NT2/D1 (cell line): ENCODE measurements around the gene ARHGAP42.

Source experiments
- DNase-seq: peaks from one replicate; pipeline ENCODE4 v3.0.0-alpha.2; 2011; ENCODE audit warnings: low read depth, low spot score
- H3K27me3 ChIP-seq: 2 replicates; pipeline ENCODE4 v1.6.0; 2011; ENCODE audit warnings: mild to moderate bottlenecking; ENCODE audit not compliant: insufficient read length, insufficient read depth
- H3K36me3 ChIP-seq: 2 replicates; pipeline ENCODE4 v1.6.1; 2011; ENCODE audit warnings: mild to moderate bottlenecking, low read length, mixed read lengths; ENCODE audit not compliant: insufficient read depth, insufficient read length
- H3K4me1 ChIP-seq: 2 replicates; pipeline ENCODE4 v1.5.1; 2011; ENCODE audit not compliant: insufficient read depth, insufficient read length
- H3K4me3 ChIP-seq: 2 replicates; pipeline ENCODE4 v1.5.1; 2011; ENCODE audit warnings: low read depth; ENCODE audit not compliant: insufficient read length
- H3K9ac ChIP-seq: 2 replicates; pipeline ENCODE4 v1.6.0; 2011; ENCODE audit warnings: low read depth; ENCODE audit not compliant: insufficient read length
- H3K9me3 ChIP-seq: 2 replicates; pipeline ENCODE4 v1.5.1; 2011; ENCODE audit warnings: mild to moderate bottlenecking, low read length; ENCODE audit not compliant: insufficient read depth
- SUZ12 ChIP-seq: IDR thresholded peaks from 2 replicates; pipeline ENCODE4 v1.6.1; 2011; ENCODE audit not compliant: insufficient read length, insufficient read depth; ENCODE audit errors: extremely low read depth
- YY1 ChIP-seq: IDR thresholded peaks from 2 replicates; pipeline ENCODE4 v1.6.1; 2011; ENCODE audit not compliant: insufficient read length, insufficient read depth
- ZNF274 ChIP-seq: IDR thresholded peaks from 2 replicates; pipeline ENCODE4 v1.6.1; 2011; ENCODE audit warnings: mild to moderate bottlenecking, low read depth, low read length

Gene ARHGAP42

GRCh38 chr11:100812517-100812916 is 125.4 kb downstream of the ARHGAP42 start:
- no peaks in the 10 kb centered on the region for H3K27me3 ChIP-seq
- H3K4me3 ChIP-seq = no peak overlapping the region
- TF ChIP-seq YY1 (no peak), ZNF274 (no peak), SUZ12 (no peak)
- DNase-seq = no peak
- H3K36me3 ChIP-seq = no peaks in the 10 kb centered on the region
- H3K9ac ChIP-seq = no peak overlapping the region
- H3K9me3 ChIP-seq = no peaks in the 10 kb centered on the region
- no peaks in the 10 kb centered on the region for H3K4me1 ChIP-seq

- TF ChIP-seq ZNF274 = no peak
- TF ChIP-seq SUZ12 = no peak
- TF ChIP-seq YY1 = no peak
- no peak overlapping the region for H3K9ac ChIP-seq
- H3K4me3 ChIP-seq = no peak overlapping the region
- no peaks in the 10 kb centered on the region for H3K27me3 ChIP-seq
- DNase-seq = no peak
- H3K4me1 ChIP-seq = no peaks in the 10 kb centered on the region
- H3K36me3 ChIP-seq = no peaks in the 10 kb centered on the region
- H3K9me3 ChIP-seq = no peaks in the 10 kb centered on the region
Measured at GRCh38 chr11:100815787-100816330, 128.8 kb downstream of the ARHGAP42 start.

- Histone ChIP-seq H3K36me3 (no peaks in the 10 kb centered on the region), H3K4me1 (no peaks in the 10 kb centered on the region), H3K9ac (no peak overlapping the region), H3K4me3 (no peak overlapping the region), H3K9me3 (no peaks in the 10 kb centered on the region), H3K27me3 (no peaks in the 10 kb centered on the region)
- TF ChIP-seq SUZ12 (no peak), YY1 (no peak), ZNF274 (no peak)
- DNase-seq = no peak
Measured at GRCh38 chr11:100816823-100817222, 129.7 kb downstream of the ARHGAP42 start.

GRCh38 chr11:100817620-100818019 is 130.5 kb downstream of the ARHGAP42 start:
- H3K4me1 ChIP-seq = no peaks in the 10 kb centered on the region
- no peak overlapping the region for H3K9ac ChIP-seq
- no peak overlapping the region for H3K4me3 ChIP-seq
- no peak for DNase-seq
- H3K9me3 ChIP-seq = no peaks in the 10 kb centered on the region
- H3K27me3 ChIP-seq = no peaks in the 10 kb centered on the region
- no peaks in the 10 kb centered on the region for H3K36me3 ChIP-seq
- TF ChIP-seq YY1 = no peak
- no peak for TF ChIP-seq SUZ12
- no peak for TF ChIP-seq ZNF274

DNA sequence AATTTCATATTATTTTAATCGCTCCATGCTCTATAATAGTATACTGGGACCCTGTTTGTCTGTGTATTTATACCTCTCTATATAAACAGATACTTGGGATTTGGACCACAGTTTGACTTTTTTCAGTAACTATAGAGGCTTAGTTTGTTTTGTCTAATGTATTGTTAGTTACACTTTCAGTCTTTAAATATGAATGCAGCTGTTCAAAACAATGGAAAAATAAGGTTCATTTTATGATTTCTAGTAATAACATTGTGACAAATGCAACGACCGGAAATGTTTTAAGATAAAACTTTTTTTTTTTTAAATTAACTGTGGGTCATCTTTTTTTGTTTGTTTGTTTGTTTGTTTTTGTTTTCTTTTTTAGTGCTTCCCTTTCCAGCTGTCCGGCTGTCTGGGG is 133.5 kb downstream of the ARHGAP42 start:
- TF ChIP-seq ZNF274 (no peak), YY1 (no peak), SUZ12 (no peak)
- Histone ChIP-seq H3K36me3 (no peaks in the 10 kb centered on the region), H3K4me1 (no peaks in the 10 kb centered on the region), H3K9ac (no peak overlapping the region), H3K4me3 (no peak overlapping the region), H3K27me3 (no peaks in the 10 kb centered on the region), H3K9me3 (no peaks in the 10 kb centered on the region)
- no peak for DNase-seq

- H3K9me3 ChIP-seq = no peaks in the 10 kb centered on the region
- no peaks in the 10 kb centered on the region for H3K4me1 ChIP-seq
- no peak overlapping the region for H3K9ac ChIP-seq
- H3K27me3 ChIP-seq = no peaks in the 10 kb centered on the region
- H3K4me3 ChIP-seq = no peak overlapping the region
- H3K36me3 ChIP-seq = no peaks in the 10 kb centered on the region
- DNase-seq = no peak
- no peak for TF ChIP-seq SUZ12
- no peak for TF ChIP-seq ZNF274
- TF ChIP-seq YY1 = no peak
Measured at GRCh38 chr11:100821198-100821597, 134.1 kb downstream of the ARHGAP42 start.

DNA sequence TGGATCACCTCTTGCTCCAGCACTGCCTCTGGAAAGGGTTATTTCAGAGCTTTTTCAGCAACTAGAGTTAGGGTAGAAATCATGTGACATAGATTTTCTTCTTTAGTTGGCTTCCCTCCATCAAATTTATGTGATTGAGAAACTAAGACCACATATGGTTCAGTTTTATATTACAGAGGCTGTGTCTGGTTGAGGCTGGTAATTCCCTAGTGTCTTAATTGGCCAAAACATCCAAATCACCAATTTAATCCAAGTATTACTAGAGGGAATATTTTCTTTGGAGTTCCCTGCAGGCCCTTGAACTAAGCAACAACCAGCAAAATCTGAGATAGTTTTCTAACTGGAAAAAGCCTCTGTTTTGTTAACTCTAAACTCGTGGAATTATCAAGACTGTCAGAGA is 136.3 kb downstream of the ARHGAP42 start:
- DNase-seq = no peak
- Histone ChIP-seq H3K27me3 (no peaks in the 10 kb centered on the region), H3K9ac (no peak overlapping the region), H3K4me3 (no peak overlapping the region), H3K4me1 (peaks cover 5% of the 10 kb centered on the region), H3K36me3 (no peaks in the 10 kb centered on the region), H3K9me3 (no peaks in the 10 kb centered on the region)
- TF ChIP-seq YY1 (no peak), ZNF274 (no peak), SUZ12 (no peak)
